HepG2 (cell line): ENCODE results near the gene FAAP100. TPM values are rescaled to one million over a fixed set of nuclear protein-coding genes. Genes with fewer than 3 reads are reported as not detected.

ENCODE experiments used
- AKAP8 ChIP-seq: sonication (generic); formaldehyde crosslinking; IDR thresholded peaks from 2 replicates; pipeline ENCODE4 v1.5.1; 2020; ENCODE audit warnings: mild to moderate bottlenecking, missing genetic modification reagents
- ARHGAP35 ChIP-seq: sonication (generic); formaldehyde crosslinking; IDR thresholded peaks from 2 replicates; pipeline ENCODE4 v1.9.0; 2022; ENCODE audit warnings: mild to moderate bottlenecking, inconsistent platforms, moderate library complexity, missing genetic modification reagents, borderline replicate concordance
- ARID5B ChIP-seq: IDR thresholded peaks from 2 replicates; pipeline ENCODE4 v1.4.0; 2020; ENCODE audit warnings: mild to moderate bottlenecking, missing genetic modification reagents
- BCL6 ChIP-seq: IDR thresholded peaks from 2 replicates; pipeline ENCODE4 v1.6.1; 2016; ENCODE audit warnings: missing genetic modification reagents, missing compliant biosample characterization
- CENPT ChIP-seq: sonication (generic); formaldehyde crosslinking; IDR thresholded peaks from 2 replicates; pipeline ENCODE4 v1.8.0; 2022; ENCODE audit warnings: low read depth, mild to moderate bottlenecking, moderate library complexity, missing genetic modification reagents
- ELF3 ChIP-seq: IDR thresholded peaks from 2 replicates; pipeline ENCODE4 v1.6.1; 2016; ENCODE audit warnings: missing genetic modification reagents, missing compliant biosample characterization
- HIVEP1 ChIP-seq: sonication (generic); formaldehyde crosslinking; IDR thresholded peaks from 2 replicates; pipeline ENCODE4 v1.4.0; 2020; ENCODE audit warnings: mild to moderate bottlenecking, missing genetic modification reagents
- JARID2 ChIP-seq: sonication (generic); formaldehyde crosslinking; IDR thresholded peaks from 2 replicates; pipeline ENCODE4 v1.8.1; 2023; ENCODE audit warnings: missing genetic modification reagents, inconsistent platforms; ENCODE audit not compliant: insufficient replicate concordance
- KMT2B ChIP-seq: IDR thresholded peaks from 2 replicates; pipeline ENCODE4 v1.6.1; 2016; ENCODE audit warnings: missing genetic modification reagents, missing compliant biosample characterization
- MXD1 ChIP-seq: sonication (generic); formaldehyde crosslinking; IDR thresholded peaks from 2 replicates; pipeline ENCODE4 v1.4.0; 2020; ENCODE audit warnings: mild to moderate bottlenecking, missing genetic modification reagents
- MXD4 ChIP-seq: IDR thresholded peaks from 2 replicates; pipeline ENCODE4 v1.6.1; 2016; ENCODE audit warnings: mild to moderate bottlenecking, missing biosample characterization, missing genetic modification reagents
- MXI1 ChIP-seq: IDR thresholded peaks from 3 replicates; pipeline ENCODE4 v1.6.1; 2012; ENCODE audit warnings: low read depth, low read length, inconsistent platforms, borderline replicate concordance
- PBX3 ChIP-seq: sonication (generic); formaldehyde crosslinking; IDR thresholded peaks from 2 replicates; pipeline ENCODE4 v1.8.1; 2023; ENCODE audit warnings: missing genetic modification reagents, inconsistent platforms, borderline replicate concordance
- REL ChIP-seq: sonication (generic); formaldehyde crosslinking; conservative IDR thresholded peaks from 2 replicates; pipeline ENCODE4 v1.8.0; 2022; ENCODE audit warnings: mild to moderate bottlenecking, missing genetic modification reagents, moderate library complexity
- TAF1 ChIP-seq: sonication (generic); formaldehyde crosslinking; IDR thresholded peaks from 2 replicates; pipeline ENCODE4 v1.4.0; 2020; ENCODE audit warnings: missing genetic modification reagents
- TEAD2 ChIP-seq: sonication (generic); formaldehyde crosslinking; IDR thresholded peaks from 2 replicates; pipeline ENCODE4 v1.9.0; 2021; ENCODE audit warnings: missing genetic modification reagents
- YEATS4 ChIP-seq: sonication (generic); formaldehyde crosslinking; IDR thresholded peaks from 2 replicates; pipeline ENCODE4 v1.4.0; 2020; ENCODE audit warnings: missing genetic modification reagents, borderline replicate concordance
- ZBTB7A ChIP-seq: sonication (generic); formaldehyde crosslinking; IDR thresholded peaks from 2 replicates; pipeline ENCODE4 v1.8.0; 2022; ENCODE audit warnings: mild to moderate bottlenecking, missing genetic modification reagents
- ZNF224 ChIP-seq: sonication (generic); formaldehyde crosslinking; IDR thresholded peaks from 2 replicates; pipeline ENCODE4 v1.5.0; 2020; ENCODE audit warnings: mild to moderate bottlenecking, missing genetic modification reagents
- ZNF547 ChIP-seq: sonication (generic); formaldehyde crosslinking; IDR thresholded peaks from 2 replicates; pipeline ENCODE4 v1.5.1; 2020; ENCODE audit warnings: mild to moderate bottlenecking, missing genetic modification reagents
- ZNF558 ChIP-seq: sonication (generic); formaldehyde crosslinking; IDR thresholded peaks from 2 replicates; pipeline ENCODE4 v1.9.0; 2022; ENCODE audit warnings: mild to moderate bottlenecking, missing genetic modification reagents, borderline replicate concordance
- ZNF629 ChIP-seq: sonication (generic); formaldehyde crosslinking; conservative IDR thresholded peaks from 2 replicates; pipeline ENCODE4 v1.5.0; 2020; ENCODE audit warnings: missing genetic modification reagents
- ZNF652 ChIP-seq: IDR thresholded peaks from 2 replicates; pipeline ENCODE4 v1.6.1; 2016; ENCODE audit warnings: low read depth, borderline replicate concordance
- polyA plus RNA-seq, 8 experiments: library from polyadenylated mRNA; depleted of rRNA in 3 of 8; stranded (reverse) in 7 of 8; unstranded in 1 of 8; fragments of >200 nt; fragmentation: Illumina TruSeq in 4 of 8; extraction: Trizol in 4 of 8; gene quantifications; 2 replicates each; pipeline versions ENCODE4 v1.2.1 to v1.2.3, GENCODE V29; 2011 to 2016; ENCODE audit warnings: low read depth in 4 of 8, missing spikeins in 1 of 8, mixed read lengths in 1 of 8; ENCODE audit not compliant: insufficient read depth in 1 of 8
- total RNA-seq, 5 experiments: library from RNA; depleted of rRNA; stranded (reverse); fragments of >200 nt; fragmentation: Illumina TruSeq; extraction: Trizol; gene quantifications; 2 replicates each; pipeline ENCODE4 v1.2.3, GENCODE V29; 2016; ENCODE audit warnings: low read depth in 1 of 5
- TF ChIP-seq, protein P1 (sequence below): sonication (generic); formaldehyde crosslinking; IDR thresholded peaks from 2 replicates; pipeline ENCODE4 v1.8.0; 2022; ENCODE audit warnings: missing genetic modification reagents, mild to moderate bottlenecking, borderline replicate concordance

Gene FAAP100
- total and polyA plus RNA-seq, 2 of the 13 experiments (the other 11 are each of a cell fraction or from before 2014, with no cell fraction given): 7.6 to 20.8 TPM

GRCh38 chr17:81514739-81515529 lies 37.2 kb downstream of the FAAP100 start (continued):
- no peak for TF ChIP-seq ZNF652
- TF ChIP-seq TAF1 (CRISPR knock-in tag): peak; percentile 57; the same call in 1 of the 2 replicates
- TF ChIP-seq JARID2 (CRISPR knock-in tag): no peak
- TF ChIP-seq MXD4 (CRISPR knock-in tag): peak; percentile 57
- TF ChIP-seq CENPT (CRISPR knock-in tag): no peak
- peak; percentile 59; the same call in 1 of the 2 replicates for TF ChIP-seq YEATS4 (CRISPR knock-in tag)
- TF ChIP-seq REL: no peak
- TF ChIP-seq ARHGAP35: no peak
- no peak for TF ChIP-seq ZNF224 (CRISPR knock-in tag)
- peak; percentile 21; the same call in 1 of the 2 replicates for TF ChIP-seq ELF3 (CRISPR knock-in tag)
- no peak for TF ChIP-seq ARID5B (CRISPR knock-in tag)
- TF ChIP-seq ZNF547 (CRISPR knock-in tag): no peak; the same call in 1 of the 2 replicates
- no peak for TF ChIP-seq PBX3
- TF ChIP-seq AKAP8 (CRISPR knock-in tag): no peak
- peak; percentile 53; the same call in 1 of the 2 replicates for TF ChIP-seq ZNF558 (CRISPR knock-in tag)
- TF ChIP-seq KMT2B: peak; percentile 33; the same call in 1 of the 2 replicates
- TF ChIP-seq ZNF629 (CRISPR knock-in tag): peak; percentile 48
- TF ChIP-seq MXI1: no peak; the same call in 2 of the 3 replicates
- TF ChIP-seq, protein P1, sequence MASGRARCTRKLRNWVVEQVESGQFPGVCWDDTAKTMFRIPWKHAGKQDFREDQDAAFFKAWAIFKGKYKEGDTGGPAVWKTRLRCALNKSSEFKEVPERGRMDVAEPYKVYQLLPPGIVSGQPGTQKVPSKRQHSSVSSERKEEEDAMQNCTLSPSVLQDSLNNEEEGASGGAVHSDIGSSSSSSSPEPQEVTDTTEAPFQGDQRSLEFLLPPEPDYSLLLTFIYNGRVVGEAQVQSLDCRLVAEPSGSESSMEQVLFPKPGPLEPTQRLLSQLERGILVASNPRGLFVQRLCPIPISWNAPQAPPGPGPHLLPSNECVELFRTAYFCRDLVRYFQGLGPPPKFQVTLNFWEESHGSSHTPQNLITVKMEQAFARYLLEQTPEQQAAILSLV (CRISPR knock-in tag): no peak
- peak; percentile 83 for TF ChIP-seq HIVEP1
- TF ChIP-seq BCL6 (CRISPR knock-in tag): peak; percentile 8; the same call in 1 of the 2 replicates
- no peak for TF ChIP-seq TEAD2 (CRISPR knock-in tag)
- peak; percentile 66; the same call in 1 of the 2 replicates for TF ChIP-seq MXD1 (CRISPR knock-in tag)
- TF ChIP-seq ZBTB7A (CRISPR knock-in tag): no peak; the same call in 1 of the 2 replicates
